ENCODE data around the gene NUTM2E.
"Not testable (repeated sequence)": the region's sequence is repeated elsewhere in the genome, so short reads cannot be mapped to it uniquely, and the experiment has no call there.

Gene NUTM2E

DNA sequence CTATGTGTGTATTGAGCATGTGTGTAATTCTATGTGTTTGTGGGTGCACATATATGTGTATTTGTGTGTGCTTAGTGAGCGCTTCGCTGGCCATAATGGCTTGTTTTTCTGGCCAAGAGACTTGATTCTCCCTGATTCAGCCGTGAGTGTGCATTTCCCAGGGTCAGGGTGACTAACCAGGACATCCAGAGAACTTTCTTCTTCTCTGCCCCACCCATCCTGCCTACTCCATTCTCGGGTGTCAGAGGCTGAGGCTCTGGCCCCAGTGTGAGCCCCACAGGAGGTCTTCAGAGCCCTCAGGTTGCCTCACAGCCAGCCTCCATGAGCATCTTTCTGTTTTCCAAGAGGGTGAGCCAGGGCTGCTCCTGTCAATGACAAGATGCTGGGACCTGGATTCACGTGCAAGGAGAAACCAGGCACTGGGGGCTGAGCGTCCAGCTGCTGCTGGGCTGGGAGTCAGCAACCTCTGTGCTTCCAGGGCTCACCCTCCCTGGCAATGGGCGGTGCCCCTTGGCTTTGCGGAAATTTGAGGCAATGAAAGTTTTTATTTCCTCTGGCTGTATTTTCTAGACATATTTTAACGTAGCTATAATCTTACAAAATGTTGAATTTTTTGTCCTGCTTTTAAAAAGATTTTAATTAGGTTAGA is 40.5 kb downstream of the NUTM2E start:
- DNase-seq: not testable (repeated sequence)

DNA sequence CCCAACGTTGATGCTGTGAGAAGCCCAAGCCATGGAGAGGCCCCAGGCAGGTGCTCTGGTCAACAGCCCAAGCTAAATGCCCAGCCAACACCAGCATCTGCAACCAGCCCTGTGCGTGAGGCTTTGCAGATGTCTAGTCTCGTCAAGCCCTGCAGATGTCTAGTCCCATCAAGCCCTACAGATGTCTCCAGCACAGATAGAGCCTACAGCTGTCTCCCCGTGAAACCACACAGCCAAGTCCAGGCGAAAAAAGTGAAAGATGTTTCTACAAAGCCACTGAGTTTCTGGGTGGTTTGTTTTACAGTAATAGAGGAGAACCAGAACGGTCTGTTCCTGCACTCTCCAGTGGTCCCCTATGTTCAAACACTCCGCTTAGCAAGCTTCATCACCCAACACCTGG is 41.5 kb downstream of the NUTM2E start:
- DNase-seq: not testable (repeated sequence)

DNA sequence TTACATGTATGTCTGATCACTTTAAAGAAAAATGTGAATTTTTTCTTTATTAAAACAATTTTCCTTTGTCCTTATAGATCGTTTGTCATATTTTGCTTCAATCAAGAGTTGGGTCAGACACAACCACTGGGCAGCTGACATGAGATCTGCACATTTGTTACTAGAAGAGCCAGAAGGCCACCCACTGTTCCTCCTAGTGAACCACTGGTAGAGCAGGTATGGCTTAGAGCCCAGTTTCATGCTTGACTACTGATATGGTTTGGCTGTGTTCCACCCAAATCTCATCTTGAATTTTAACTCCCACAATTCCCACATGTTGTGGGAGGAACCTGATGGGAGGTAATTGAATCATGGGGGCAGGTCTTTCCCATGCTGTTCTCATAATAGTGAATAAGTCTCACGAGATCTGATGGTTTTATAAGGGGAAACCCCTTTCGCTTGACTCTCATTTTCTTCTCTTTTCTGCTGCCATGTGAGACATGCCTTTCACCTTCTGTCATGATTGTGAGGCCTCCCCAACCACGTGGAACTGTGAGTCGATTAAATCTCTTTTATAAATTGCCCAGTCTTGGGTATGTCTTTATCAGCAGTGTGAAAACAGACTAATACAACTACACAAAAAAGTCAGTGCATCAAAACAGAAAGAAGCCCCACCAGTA is 43.0 kb downstream of the NUTM2E start:
- DNase-seq: not testable (repeated sequence)

DNA sequence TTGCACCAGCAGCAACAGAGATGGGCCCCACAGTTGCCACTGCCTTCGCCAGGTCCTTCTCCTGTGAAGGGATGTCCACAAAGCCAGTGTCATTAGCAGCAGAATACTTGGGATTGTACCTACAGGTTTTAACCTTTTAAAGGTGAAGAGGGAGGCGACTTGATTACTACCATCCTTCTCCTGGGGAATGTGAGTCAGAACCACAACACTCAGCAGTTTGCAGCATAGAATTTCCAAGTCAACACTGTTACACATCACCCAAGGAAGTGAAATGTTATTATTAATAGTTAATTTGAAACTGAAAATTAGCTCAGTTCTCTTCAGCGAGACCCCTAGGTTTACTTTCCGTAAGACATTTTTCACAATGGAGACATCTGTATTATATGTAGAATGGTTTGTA is 45.2 kb downstream of the NUTM2E start:
- not testable (repeated sequence) for DNase-seq
